ELR (cell line): ENCODE measurements around the gene LFNG.
A peak's percentile ranks its signal among the peaks of the same experiment; 100 is the strongest.

Experiments
- DNase-seq: peaks from one replicate; pipeline ENCODE4 v3.0.0-alpha.2; 2015; ENCODE audit warnings: low read depth

LFNG gene

DNA sequence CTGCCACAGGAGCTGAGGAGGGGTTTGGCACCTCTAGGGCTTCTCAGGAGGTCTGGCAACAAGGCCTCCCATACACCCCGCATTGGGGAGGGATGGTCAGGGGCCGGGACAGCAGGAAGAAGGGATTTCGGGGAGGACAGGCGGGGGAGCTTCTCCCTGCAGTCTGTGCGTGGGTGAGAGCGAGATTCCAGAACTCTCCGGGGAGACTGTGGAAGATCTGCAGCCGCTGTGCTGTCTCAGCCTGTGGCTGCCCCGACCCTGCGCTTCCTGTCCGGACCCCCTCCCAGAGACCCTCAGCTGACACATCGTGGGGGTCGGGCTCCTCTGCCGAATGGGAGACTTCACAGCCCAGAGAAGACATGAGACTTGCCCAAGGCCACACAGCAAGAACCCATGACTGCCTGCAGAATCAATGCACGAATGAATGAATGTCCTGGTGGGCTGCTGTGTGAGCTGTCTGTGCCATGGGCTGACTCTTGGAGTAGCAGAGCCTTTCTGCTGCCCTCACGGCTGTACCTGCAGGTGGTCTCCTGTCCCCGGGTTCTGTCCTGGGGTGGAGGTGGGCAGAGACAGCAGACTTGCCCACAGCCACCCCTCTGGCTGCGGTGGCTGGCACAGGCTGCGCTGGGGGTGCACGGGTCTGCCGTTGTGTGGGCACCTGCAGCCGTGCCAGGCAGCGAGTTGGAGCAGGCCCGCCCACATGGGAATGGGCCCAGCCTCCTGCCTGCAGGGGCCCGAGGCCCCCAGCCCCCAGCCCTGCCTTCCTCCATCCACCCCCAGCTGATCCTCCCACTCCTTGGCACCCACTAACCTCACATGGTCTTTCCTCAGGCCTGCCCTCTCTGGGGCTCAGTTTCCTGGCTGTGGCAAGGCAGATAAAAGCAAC is 16.3 kb upstream of the LFNG start:
- DNase-seq = no peak

DNA sequence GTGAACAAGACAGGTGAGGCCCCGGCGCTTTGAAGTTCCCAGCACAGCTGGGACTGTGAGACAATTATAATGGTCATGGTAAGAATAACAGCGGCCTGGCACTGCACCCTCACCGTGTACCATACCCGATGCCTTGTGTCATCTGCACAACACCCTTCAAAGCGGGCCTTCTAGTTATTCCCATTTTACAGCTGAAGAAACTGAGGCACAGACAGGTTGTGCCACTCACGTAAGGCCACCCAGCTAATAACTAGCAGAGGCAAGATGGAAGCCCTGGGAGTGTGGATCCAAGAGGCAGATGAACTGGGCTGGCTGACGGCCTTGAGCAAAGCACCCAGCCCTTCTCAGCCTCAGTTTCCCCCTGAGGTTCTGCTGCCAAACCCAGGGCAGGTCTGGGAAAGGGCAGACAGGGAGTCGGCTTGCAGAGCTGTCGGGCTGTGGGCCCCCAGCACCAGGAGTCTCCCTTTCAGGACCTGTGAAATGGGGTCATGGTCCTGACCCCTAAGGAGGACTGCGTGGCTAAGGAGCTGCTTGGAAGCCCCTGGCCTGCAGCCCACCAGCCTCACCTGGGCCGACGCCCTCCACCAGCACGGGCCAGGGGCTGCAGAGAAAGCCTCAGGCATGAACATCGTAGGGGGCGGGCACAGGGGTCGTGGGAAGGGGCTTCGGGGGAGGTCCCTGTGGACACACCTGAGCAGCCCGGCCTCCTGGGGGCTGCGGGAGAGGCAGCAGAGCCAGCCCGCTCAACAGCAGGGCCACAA is 15.3 kb upstream of the LFNG start:
- DNase-seq = no peak

DNA sequence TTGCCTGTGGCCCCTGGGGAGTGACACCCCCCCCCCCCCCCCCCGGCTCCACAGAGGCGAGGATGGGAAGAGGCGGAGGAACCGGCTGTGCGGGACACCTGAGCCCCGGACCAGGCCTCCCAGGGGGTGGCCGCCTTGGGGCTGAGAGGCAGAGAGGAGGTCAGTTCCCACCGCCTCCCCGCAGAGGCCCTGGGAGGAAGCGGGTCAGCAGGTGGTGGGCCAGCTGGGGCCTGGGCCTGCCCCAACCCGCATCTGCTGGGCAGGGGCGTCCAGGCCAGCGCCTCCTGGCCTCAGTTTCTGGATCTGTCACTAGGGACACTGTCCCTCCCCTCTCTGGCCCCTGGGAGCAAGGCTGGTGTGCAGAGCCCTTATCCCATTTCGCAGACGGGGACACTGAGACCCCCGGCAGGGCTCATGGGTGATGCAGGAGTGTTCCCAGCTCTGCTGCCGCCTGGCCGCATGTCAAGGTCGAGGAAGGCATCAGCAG is 14.6 kb upstream of the LFNG start:
- DNase-seq = no peak

DNA sequence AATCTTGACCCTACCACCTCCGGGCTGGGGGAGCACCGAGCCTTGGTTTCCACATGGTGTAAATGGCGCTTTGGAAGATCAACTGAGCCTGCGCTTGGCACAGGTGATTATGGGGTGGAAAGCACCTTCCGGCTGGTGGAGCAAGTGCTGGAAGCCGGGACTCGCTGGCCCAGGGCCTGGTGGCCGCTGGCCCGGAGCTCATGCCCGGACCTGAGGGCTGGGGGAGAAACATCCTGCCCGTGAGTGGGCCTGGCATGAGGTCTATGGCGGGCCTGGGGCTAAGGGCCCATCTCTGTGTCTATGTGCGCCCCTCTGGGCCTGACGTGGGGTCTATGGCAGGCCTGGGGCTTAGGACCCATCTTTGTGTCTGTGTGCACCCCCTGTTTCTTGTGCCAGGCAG is 14.2 kb upstream of the LFNG start:
- no peak for DNase-seq

DNA sequence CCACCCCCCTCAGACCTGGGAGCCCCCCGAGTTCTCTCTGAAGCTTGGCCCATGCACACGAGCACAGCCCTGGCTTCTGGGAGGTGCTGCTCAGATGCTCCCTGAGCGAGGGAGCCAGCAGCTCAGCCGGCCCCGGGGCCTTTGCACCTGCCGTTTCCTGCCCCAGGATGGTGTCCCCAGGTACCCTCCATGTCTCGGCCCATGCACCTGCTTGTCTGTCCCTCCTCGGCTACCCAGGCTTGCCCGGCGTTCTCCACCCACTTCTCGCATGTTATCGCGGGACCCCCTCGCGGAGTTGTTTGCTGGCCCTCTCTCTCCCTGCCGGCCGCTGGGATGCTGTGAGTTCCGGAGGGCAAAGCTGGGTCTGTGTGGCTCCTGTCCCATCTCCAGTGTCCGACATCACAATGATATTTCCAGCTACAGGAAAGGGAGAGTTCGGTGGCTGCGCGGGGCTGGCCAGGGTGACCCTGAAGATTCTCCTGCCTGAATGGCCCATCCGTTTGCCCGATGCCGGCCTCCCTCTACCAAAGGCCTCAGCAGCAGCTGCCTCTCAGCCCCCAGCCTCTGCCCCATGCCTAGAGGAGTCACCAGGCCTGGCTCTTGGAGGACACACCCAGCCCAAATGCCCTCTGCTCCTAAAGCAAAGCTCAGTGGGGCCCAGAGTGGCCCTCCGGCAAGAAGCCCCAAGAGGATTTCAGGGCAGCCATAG is 12.2 kb upstream of the LFNG start:
- no peak for DNase-seq

DNA sequence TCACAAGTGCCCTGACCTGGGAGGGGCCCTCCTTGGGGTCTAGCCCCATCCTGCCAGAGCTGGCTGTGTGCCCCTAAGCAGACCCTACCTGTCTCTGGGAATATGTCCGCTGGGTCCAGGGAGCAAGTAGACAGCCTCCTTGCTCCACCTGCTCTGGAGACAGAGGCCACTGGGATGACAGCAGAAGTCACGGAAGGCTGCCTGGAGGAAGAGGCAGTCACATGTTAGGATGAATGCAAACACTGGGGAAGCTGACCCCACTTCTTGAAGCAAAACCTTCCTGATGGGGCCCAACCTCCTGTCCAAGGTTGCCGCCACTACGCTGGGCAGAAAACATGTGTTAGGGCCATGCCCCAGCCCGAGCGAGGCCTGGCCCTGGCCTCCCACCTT is 11.7 kb upstream of the LFNG start:
- DNase-seq = no peak

DNA sequence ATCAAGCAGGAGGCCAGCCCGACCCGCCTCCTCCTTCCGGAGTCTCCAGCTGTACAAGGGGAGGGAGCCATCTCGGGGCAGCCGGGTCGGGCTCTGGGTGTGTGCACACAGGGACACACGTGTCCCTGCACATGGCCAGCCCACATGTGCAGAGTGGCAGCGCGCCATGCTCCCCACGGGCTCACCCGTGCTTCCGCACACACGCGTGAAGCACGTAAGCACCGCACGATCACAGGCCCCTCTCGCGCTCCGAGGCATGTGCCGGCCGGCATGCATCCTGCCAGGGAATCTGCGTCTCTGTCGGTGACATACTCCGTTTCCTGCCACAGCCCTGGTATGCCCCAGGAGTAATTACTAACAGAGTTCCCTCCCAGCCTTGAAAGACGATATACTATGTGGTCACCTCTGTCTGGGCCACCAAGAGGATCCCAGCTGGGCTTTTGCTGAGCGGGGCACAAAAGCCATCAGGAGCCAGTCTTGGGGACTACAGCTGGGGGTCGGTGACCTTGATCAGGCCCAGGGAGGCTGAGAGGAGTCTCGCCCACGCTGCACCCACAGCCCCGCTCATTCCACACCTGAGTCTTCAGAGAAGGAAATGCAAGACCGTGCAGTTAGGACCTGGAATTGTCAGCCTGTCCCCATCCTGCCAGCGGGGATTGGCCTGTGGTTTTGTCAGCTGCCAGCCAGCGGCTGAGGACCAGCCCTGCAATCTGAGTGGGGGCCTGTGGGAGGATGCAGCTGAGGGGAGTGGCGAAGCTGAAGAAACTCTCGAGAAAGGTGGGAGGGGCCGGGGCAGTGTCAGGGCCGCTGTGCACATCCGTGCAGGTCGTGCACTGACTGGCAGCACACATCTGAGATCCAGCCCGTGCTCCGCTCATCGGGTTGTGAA is 11.0 kb upstream of the LFNG start:
- peak; percentile 81 for DNase-seq

DNA sequence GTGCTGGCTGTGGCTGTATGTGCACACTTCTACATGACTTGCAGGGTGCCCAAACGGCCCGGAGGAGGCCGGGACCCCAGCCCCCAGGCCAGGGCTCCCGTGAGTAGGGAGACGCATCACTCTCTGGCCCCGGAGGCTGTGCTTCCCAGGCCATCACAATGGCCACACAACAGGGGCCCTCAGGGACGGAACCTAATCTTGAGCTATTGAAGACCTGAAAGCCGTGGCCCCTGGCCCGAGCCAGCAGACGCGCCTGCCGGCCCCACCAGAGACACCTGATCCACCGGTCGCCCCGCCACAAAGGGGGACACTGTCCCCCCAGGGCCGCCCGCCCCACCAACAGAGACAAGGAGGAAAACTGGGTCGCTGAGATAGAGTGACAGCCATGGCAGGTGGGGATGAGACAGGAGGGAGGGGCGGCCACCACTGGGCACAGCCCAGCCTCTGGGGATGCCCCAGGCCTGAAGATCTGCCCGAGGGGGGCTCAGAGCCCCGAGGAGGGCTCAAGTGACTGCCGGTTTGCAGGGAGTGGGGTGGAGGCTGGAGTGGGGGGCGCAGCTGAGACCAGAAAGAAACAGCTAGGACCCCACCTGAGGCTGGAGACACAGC is 10.2 kb upstream of the LFNG start:
- no peak for DNase-seq

DNA sequence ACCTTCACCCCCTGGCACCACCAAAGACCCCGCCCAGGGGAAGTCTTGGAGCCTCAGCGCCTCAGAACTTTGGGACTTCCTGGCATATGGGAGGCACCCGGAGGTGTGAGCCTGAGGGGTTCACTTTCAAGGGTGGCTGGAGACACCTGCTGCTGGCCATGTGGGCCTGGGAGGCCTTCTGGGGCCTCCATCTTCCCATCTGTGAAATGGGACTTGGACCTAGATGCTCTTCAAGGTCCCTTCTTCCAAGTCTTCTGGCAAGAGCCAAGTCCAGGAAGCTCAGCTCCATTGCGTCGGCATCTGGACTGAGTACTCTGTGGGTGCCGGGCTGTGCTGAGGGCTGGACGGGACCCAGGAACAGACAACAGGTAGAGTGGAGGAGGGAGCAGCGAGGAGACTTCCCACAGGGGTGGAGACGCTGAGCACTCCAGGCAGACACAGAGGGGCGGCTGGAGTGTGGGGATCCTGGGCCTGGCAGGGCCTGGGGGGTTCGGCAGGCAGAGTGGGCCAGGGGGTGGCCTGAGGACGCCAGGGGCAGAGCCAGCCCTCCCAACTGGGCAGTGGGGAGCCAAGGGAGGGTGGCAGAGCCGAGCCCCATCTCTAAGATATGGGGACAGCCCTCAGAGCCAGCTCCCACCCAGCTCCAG is 9.3 kb upstream of the LFNG start:
- no peak for DNase-seq

DNA sequence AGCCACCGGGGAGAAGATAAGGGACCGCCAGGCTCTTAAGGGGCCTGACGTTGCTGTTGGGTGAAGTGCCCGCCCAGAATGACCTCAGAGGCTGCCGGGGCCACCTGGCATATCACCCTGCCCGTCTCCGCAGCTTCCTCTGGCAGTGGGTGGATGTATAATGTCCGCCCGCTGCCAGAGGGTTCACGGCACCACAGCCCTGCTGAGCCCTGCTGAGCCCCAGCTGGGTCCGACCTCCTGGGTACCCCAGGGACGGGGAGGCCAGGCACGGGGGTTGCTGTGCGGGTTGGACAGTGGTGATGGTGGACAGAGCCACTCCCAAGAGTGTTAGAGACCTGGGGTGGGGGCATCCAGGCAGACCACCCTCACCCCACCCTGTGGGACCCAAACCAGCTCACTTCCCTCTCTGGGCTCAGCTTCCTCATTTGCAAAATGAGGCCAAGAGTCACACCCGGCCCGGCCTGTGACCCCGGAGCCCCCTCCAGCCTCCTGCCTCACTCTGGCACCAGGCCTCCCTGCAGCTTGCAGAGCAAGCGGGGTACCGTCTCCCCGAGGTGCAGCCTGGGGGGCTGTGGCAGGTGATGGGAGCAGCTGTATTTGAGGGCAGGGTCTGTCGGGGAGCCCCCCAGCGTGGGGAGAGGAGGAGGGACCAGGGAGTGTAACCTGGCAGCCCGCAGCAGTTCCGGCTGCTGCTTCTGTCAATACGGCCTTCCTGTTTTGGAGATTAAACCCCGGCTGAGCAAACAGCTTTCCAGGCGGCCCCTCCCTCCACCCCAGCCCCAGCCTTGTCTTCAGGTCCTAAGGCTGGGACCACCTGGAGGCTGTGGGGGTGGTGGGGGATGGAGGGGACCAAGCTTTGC is 8.4 kb upstream of the LFNG start:
- no peak for DNase-seq

DNA sequence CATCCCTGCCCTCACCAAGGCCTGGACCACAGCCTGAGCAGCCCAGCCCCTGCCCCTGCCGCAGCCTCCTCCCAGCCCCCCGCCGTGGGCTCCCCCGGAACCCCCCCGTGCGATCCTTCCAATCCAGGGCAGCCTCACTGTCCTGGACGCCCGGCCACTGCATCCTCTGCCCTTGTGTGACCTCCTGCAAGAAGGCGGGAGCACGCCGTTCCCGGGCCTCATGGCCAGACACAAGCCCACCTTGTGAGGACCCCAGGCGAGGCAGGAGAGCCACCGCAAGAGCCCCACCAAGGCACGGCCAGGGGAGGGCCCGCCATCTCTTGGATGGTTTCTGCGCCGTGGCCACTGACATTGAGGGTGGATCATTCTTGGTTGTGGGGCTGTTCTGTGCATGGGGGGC is 7.8 kb upstream of the LFNG start:
- no peak for DNase-seq

DNA sequence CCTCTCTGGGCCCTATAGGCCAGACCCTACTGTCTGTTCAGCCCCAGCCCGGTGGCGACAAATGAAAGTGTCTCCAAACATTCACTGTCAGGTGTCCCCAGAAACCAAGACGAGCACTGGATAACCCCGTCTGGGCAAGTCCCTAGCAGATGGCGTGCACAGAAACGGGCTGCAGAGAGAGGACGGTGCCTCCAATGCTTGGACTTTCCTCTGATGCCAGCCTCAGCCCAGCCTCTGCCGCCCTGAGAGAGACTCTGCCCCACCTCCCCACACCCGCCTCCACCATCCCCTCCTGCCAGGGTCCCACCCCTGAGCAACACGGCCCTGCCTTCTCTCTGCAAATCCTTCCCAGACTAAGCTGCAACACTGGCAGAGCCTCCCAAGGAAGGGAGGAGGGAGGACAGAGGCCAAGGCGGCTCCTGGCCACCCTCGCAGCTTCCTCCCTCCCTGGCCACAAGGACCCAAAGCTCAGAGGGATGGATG is 7.4 kb upstream of the LFNG start:
- DNase-seq = no peak

DNA sequence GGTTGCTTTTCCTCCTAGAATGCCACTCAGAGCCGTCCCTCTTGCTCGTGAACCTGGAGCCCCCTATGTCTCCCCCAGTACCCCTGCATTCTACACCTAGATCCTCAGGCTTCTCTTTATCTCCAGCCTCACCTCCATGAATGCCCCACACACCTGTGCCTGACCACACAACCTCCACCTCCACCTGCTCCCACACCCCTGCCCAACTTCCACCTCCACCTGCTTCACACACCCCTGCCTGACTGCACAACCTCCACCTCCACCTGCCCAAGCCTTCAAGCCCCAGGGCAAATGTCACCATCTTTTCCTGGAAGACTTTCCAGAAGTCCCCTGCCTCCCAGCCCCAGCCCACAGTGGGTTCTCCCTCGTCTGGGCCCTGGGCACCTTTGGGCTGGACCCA is 6.9 kb upstream of the LFNG start:
- no peak for DNase-seq

DNA sequence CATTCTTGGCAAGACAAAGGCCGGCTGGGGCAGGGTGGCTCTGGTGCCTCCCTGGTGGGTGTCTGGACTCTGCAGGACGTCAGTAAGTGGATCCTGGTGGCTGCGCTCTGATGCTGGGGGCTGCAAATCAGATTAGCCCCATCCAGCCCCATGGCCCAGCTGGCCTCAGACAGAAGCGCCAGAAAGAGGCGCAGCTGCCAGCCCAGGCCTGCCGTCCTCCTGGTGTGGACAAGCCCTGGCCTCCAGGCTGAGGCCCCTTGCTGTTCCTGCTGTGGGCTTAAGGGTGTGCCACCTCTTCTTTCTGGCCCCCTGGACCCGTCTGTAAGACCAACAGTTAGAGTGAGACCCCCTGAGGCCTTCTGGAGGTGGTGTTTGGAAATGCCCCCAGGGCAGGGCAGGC is 5.9 kb upstream of the LFNG start:
- no peak for DNase-seq

DNA sequence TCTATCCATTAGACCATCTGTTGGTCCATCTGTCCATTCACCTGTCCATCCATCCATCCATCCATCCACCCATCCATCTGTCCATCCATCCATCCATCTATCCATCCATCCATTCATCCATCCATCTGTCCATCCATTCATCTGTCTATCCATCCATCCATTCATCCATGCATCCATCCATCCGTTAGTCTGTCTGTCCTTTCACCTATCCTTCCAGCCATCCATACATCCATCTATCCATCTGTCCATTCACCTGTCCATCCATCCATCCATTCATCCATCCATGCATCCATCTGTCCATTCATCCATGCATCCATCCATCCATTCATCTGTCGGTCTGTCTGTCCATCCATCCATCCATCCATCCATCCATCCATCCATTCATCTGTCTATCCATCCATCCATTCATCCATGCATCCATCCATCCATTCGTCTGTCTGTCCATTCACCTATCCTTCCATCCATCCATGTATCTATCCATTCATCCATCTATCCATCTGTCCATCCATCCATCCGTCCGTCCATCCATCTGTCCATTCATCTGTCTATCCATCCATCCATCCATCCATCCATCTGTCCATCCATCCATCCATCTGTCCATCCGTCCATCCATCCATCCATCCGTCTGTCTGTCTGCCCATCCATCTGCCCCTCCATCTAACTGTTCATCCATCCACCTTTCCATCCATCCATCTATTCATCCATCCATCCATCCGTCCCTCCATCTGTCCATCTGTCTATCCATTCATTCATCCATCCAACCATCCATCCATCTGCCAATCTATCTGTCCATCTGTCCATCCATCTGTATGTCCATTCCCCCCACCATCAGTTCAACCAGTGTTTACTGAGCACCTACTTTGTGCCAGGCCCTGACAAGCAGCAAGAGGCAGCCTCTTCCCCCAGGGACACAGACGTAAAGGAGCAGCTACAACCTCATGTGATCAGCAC is 4.8 kb upstream of the LFNG start:
- DNase-seq = no peak

DNA sequence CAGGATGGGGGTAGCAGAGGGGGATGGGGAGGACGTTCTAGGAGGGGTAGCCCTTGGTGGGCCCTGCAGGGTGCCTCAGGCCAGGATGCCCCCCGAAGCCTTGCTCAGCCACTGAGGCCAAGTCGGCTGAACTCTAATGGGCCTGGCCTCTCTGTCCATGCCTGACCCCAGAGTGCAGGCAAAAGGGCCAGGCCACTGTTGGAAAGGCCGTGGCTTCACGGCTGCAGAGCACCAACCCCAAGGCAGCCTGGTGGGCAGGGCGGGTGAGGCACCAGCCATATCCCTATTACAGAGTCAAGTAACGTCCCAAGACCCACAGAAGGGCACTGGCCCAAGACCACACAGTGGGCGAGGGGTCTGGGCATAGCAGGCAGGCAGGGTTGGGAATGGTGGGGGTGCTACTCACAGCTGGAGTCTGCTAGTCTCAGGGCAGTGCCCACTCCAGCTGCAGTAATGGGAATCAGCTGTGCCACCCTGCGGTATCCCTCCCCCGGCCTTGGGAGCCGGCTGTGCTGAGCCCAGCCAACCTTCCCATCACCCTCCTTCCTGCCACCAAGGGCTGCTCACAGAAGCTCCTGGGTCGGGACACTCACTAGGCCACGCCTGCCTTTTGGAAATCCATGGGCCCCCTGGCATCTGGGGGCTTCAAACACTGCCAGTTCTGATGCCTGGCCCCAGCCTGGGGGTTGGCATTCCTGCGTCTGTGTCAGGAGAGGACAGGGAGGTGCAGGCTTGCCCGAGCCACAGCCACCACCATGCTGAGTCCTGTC is 4.0 kb upstream of the LFNG start:
- DNase-seq = no peak

DNA sequence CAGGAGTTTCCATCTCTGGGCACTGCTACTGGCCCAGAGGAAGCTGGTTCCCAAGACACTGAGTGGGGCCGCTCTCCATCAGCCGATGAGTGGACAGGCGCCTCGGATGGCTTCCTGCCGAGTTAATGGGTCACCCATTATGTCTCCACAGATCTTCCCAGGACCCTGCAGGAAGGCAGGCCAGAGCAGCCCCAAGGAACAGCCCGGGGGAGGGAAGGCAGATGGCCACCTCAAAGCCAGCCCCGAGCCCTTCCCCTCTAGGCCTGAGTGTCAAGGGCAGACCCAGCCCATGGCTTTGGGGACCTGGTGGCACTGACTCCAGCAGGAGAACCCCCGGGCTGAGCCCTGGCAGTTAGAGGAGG is 3.4 kb upstream of the LFNG start:
- no peak for DNase-seq

DNA sequence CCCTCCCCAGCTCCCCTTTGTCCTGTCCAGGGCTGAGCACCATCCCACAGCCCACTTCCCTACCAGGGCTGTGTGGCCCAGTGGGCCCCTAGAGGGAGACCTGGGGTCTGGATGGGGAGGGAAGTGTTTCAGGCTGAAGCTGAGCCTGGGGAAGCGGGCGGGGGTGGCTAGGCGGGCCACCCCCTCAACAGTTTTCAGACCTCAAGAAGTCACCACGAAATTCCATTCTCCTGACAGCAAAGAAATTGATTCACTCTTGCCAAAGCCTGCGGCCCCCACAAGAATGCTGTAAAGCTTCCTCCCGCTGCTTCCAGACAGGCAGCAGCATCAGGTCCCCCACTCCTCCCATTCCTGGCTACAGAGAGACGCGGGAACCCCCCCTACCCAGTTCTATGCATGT is 2.5 kb upstream of the LFNG start:
- peak; percentile 97 for DNase-seq
